ENCODE results near the gene OR5K1.

The OR5K1 gene

GRCh38 chr3:98518816-98519215 lies 55.8 kb downstream of the OR5K1 start:
- DNase-seq: no peak

GRCh38 chr3:98519351-98519750 lies 56.4 kb downstream of the OR5K1 start:
- DNase-seq: no peak

- no peak for DNase-seq
These were observed 59.0 kb downstream of the OR5K1 start for GRCh38 chr3:98521897-98522543.
